Fibroblast of peridontal ligament (primary cell): ENCODE results near the gene OSBPL10.
"Not testable (repeated sequence)": the region's sequence is repeated elsewhere in the genome, so short reads cannot be mapped to it uniquely, and the experiment has no call there.

Source experiments
- DNase-seq: peaks from one replicate; pipeline ENCODE4 v3.0.0-alpha.2; 2010; ENCODE audit errors: extremely low read depth

Gene OSBPL10

GRCh38 chr3:31704591-31705179, 276.4 kb downstream of the OSBPL10 start:
- DNase-seq, result peak; percentile 92

DNA sequence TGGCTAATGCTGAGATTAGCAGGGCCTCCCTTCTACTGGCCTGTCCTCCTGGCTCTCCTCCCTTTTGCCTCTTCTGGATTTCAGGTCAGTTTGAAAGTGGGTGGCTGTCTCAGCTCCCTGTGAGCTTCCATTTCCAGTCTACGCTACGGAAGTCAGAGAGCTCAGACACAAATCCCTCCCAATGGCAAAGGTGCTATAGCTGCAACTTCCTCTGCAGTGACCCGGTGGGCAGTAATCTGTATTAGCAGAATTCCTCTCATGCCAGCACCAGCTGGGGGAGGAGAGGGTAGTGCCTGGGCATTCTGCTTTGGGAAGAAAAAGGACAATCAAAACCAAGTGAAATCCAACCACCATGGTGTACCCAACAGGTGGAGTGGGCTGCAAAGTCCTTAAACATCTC, 276.9 kb downstream of the OSBPL10 start:
- DNase-seq, result no peak

GRCh38 chr3:31701286-31701685, 279.8 kb downstream of the OSBPL10 start:
- no peak for DNase-seq

- DNase-seq, result no peak
These were observed 281.6 kb downstream of the OSBPL10 start for GRCh38 chr3:31699309-31699953.

- DNase-seq, result no peak
These were observed 284.1 kb downstream of the OSBPL10 start for GRCh38 chr3:31696815-31697548.

DNA sequence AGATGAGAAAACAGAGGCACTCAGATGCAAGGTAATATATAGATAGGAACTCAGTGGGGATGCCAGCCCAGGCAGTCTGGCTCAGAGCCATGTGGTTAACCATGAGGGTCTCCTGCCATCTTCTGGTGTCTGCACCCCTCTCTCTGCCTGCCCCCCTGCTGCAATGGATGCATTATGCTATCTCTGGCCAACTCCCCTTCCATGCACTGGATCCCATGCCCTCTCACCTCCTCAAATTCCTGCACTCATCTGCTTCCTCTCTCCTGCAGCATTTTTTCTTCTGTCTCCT, 285.1 kb downstream of the OSBPL10 start:
- no peak for DNase-seq

DNA sequence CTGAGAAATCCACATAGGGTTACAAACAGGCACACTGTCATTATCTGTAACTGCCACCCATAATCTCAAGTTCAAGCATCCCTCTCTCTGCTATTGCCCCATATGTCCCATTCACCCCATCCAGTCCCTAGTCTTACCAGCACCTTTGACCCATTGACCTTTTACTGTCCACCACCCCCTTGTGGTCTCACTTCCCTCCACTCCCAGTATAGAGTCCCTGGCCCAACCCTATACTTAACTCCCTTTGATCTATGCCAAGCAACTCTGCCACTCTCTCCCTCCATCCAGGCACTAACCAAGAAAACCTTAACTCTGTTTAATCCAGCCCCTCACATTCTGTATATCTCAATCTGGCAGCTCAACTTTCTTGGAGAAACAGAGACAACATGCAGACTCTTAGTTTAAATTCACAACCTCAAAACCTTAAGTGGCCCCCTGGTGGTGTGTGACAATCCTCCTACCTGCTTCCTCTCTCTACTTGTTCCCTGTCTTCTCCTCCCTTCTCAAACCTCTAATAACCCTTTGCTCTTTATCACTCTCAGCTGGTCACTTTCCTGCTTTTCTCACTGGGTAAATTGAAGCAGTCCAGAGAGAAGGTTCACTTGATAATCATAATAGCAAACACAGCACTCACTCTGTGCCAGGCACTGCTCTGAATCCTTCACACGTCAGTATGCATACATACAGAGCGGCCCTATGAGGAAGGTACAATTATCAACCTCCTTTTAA, 285.6 kb downstream of the OSBPL10 start:
- no peak for DNase-seq

- no peak for DNase-seq
These were observed 287.7 kb downstream of the OSBPL10 start for GRCh38 chr3:31693346-31693745.

DNA sequence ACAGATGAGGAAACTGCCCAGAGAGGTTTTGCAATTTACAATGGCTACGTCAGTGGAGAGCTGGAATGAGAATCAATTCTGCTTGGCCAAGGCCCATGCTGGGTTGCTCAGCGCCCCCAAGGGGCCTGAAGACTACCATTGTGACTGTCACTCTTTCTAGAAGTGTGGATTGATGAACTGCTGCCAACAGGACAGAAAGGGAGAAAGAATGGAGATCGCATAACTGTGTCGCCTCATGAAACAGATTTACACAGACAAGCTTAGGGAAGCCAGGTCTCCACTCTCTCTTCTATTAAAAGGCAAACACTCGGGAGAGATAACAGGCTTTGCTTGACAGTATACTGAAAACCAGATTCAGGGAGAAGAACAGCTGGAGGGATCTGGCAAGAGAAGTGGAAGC, 288.3 kb downstream of the OSBPL10 start:
- DNase-seq, result no peak

GRCh38 chr3:31690771-31691170, 290.3 kb downstream of the OSBPL10 start:
- DNase-seq, result no peak

DNA sequence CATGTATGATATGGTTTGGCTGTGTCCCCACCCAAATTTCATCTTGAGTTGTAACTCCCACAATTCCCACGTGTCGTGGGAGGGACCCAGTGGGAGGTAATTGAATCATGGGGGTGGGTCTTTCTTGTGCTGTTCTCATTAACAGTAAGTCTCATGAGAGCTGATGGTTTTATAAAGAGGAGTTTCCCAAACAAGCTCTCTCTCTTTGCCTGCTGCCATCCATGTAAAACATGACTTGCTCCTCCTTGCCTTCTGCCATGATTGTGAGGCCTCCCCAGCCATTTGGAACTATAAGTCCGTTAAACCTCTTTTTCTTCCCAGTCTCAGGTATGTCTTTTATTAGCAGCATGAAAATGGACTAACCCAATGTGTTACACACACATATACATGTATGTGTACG, 291.5 kb downstream of the OSBPL10 start:
- not testable (repeated sequence) for DNase-seq

DNA sequence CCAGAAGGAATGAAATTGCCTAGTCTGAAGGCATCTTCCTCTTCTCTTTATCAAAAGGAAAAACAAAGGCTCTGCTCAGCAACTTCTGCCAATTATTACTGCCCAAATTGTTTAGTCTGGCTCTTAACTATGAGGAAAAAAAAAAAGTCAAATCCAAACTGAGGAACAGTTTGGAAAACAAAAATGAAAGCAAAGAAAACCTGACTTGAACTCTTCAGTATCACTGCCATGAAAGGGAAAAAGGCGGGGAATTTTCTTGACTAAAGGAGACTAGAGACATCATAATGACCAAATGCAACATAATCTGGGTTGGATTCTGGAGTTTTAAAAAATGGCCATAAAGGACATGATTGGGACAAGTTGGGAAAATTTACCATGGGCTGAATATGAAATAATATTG, 292.1 kb downstream of the OSBPL10 start:
- peak; percentile 28 for DNase-seq

DNA sequence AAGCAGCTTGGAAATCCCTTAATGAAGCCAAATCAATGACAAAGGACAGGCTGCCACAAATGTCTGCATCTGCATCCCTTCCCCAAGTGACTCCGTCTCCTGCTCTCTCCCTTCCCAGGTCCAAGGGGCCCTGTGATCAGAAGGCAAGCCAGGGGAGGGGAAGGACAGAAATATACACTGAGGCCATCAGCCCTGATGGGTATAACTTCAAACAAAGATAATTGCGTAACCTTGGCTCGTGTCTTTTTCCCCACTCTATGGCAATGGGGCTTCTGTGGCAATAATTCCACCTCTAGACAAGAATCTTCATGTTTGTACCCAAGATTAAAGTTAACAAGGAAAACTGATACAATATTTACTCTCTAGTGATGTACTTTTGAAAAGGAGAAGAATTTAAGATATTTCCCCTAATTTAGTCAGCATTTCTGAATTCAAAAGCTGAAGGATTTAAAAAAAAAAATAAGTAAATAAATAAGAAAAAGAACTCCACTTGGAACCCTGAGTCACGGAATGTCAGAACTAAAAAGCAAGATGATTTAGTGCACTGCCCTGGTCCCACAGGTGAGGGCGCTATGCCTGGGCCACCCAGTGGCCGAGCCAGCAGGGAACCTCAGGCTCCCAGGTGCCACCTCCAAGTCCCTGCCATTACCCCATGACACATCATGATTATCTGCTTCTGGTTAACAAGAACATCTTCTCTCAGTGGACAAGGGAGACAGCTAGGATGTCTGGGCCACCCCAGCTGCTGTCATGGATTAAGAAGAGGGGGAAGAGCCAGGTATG, 293.9 kb downstream of the OSBPL10 start:
- DNase-seq, result no peak

DNA sequence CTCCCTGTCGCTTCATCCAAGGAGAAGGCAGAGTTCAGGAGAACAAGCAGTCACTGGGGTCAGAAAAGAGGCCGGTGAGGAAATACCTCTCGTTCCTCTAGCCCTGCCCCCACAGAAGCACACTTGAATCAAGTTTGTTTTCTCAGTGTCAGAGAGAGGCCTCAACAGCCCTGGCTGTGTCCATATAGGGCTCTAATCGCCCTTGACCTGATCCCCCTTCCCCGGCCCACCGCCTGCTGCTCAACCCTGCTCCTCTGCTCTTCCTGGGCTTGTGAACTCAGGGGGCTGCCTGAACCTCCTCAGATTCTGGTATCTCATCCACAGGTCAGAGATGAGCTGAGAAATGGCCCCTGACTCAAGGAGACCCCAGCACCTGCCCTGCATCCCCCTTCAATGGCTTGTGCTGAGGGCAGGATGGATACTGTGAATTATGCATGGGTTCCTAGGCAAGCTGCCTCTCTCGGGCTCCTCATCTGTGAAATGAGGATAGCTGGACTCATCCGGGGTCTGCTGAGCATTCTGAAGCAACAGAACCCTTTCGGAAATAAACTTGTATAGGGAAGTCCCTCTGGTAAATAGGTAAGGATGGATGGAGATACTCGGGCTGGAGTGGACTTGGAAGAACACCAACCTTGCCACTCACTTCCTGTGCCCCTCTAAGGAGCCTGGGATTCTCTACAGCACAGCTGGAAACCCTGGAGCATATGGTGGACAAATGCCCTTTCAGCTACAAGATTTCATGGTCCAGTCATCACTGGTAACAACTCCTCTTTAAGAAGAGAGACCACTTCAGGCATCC, 300.8 kb downstream of the OSBPL10 start:
- DNase-seq, result no peak

DNA sequence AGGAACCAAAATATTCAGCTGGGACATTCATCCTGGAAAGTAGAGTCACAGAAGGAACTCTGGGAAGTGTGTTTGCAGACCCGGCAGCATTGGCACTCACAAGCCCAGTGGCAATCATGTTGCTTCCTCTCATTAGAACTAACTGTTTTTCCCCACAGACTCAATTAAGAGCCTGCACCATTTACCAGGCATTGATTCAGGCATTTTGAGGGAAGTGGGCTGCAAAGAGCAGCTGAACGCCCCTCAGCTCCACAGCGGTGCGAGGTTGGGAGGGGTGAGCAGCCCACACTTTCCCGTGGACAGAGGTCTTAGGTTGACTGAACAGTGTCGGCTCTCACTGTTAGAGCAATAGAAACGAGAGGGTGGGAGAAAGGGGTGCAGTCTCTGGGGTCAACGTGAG, 304.5 kb downstream of the OSBPL10 start:
- no peak for DNase-seq

DNA sequence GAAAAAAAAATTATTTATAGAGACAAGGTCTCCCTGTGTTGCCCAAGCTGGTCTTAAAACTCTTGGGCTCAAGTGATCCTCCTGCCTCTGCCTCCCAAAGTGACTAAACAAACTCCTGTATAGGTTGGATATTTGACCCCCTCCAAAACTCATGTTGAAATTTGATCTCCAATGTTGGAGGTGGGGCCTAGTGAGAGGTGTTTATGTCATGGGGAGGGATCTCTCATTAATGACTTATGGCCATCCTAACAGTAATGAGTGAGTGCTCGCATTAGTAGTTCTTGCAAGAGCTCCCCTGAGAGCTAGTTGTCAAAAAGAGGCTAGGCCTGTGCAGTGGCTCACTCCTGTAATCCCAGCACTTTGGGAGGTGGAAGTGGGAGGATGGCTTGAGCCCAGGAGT, 307.1 kb downstream of the OSBPL10 start:
- DNase-seq, result no peak

DNA sequence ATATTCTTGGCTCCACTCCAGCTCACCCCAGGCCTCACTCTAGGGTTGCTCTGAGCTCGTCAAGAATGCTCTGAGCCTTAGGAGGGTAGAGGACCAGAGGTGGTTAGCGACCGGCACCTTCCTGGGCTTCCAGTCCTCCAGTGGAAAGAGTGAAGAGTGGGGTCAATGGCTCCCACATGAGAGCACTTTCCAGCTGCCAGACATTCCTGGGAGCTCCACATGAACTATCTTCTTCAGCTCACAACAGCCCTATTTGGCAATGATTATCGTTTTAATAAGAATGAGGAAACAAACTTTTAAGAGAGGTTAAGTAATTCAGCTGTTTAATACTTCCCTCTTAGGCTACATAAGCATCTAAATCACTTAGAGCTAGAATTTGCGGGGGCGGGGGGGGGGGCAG, 309.1 kb downstream of the OSBPL10 start:
- DNase-seq, result no peak

DNA sequence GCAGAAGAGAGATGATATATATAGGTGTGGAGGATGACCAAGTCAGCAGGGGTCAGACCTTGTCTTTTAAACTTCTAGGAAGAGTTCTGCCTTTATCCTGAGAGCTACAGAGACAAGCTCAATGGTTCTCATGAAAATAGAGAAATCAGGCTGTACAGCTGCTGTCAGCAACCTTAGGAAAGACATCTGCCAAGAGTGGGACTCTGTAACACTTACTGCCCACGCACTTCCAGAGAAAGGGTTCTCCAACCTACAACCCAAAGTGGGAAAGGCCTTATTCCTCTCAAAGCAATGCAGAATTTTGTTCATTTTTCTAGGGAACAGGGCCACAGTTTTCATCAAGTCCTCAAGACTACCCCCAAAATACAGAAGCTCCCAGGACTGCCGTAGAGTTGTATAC, 309.6 kb downstream of the OSBPL10 start:
- DNase-seq, result no peak

- no peak for DNase-seq
These were observed 310.3 kb downstream of the OSBPL10 start for GRCh38 chr3:31670722-31671121.

DNA sequence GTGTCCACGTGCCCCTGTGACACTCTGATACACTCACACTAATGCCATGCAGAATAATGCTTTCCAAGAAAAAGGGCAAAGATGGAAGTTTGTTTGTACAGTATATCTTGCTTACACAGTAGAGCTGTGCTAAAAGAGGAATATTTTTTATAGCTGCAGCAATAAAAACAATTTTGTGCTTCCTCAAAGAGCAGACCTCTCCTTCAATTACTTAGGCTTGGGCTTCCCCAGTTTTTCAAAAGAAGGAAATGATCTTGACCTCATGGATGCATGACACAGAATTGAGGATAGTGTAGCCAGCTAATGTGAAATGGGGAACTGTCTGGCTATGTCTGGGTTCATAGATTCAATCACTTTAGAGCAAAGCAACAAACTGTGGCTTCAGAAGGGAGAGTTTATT, 310.9 kb downstream of the OSBPL10 start:
- DNase-seq, result no peak

DNA sequence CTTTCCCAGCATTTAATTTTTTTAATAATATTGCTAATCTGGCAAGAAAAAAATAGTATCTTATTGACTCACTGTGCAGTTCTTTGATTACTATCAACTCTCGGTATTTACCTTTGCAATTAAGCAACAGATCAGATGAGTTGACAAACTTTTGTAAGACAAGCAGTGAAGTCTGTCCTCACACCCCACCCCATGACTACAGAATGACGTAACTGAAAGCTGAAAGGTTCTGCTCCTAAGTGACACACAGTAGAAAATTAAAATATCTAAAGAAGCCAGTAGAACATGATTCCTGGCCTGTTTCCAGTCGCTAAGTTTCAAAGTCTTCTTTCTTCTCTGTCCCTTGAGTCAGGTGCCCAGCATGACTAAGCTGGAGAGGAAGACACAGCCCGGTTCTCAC, 312.8 kb downstream of the OSBPL10 start:
- no peak for DNase-seq
